Measurements from ENCODE around the gene DDX10.

DDX10 gene

GRCh38 chr11:108824545-108824944 lies 159.7 kb downstream of the DDX10 start:
- no peak for DNase-seq (ENCODE audit: low read depth)

- no peak for DNase-seq (ENCODE audit: low read depth)
Measured at GRCh38 chr11:108825381-108825780, 160.5 kb downstream of the DDX10 start.

GRCh38 chr11:108826136-108826535 lies 161.3 kb downstream of the DDX10 start:
- DNase-seq (ENCODE audit: low read depth): no peak

- DNase-seq (ENCODE audit: low read depth): no peak
Measured at GRCh38 chr11:108835624-108836023, 170.8 kb downstream of the DDX10 start.

GRCh38 chr11:108836541-108836940 lies 171.7 kb downstream of the DDX10 start:
- DNase-seq (ENCODE audit: low read depth): no peak

- DNase-seq (ENCODE audit: low read depth): no peak
Measured at GRCh38 chr11:108838102-108838791, 173.4 kb downstream of the DDX10 start.

- DNase-seq (ENCODE audit: low read depth): no peak
Measured at GRCh38 chr11:108838792-108839105, 173.9 kb downstream of the DDX10 start.

- DNase-seq (ENCODE audit: low read depth): no peak
Measured at GRCh38 chr11:108846009-108846408, 181.1 kb downstream of the DDX10 start.

GRCh38 chr11:108847298-108847990 lies 182.6 kb downstream of the DDX10 start:
- DNase-seq (ENCODE audit: low read depth): no peak

GRCh38 chr11:108851781-108852180 lies 186.9 kb downstream of the DDX10 start:
- DNase-seq (ENCODE audit: low read depth): no peak

- no peak for DNase-seq (ENCODE audit: low read depth)
Measured at GRCh38 chr11:108852701-108853100, 187.8 kb downstream of the DDX10 start.

- no peak for DNase-seq (ENCODE audit: low read depth)
Measured at GRCh38 chr11:108853151-108853550, 188.3 kb downstream of the DDX10 start.

- no peak for DNase-seq (ENCODE audit: low read depth)
Measured at GRCh38 chr11:108853864-108854263, 189.0 kb downstream of the DDX10 start.

GRCh38 chr11:108854346-108854745 lies 189.5 kb downstream of the DDX10 start:
- DNase-seq (ENCODE audit: low read depth): no peak

- no peak for DNase-seq (ENCODE audit: low read depth)
Measured at GRCh38 chr11:108857382-108857781, 192.5 kb downstream of the DDX10 start.

GRCh38 chr11:108858622-108859021 lies 193.8 kb downstream of the DDX10 start:
- DNase-seq (ENCODE audit: low read depth): no peak

- no peak for DNase-seq (ENCODE audit: low read depth)
Measured at GRCh38 chr11:108859510-108859909, 194.6 kb downstream of the DDX10 start.

GRCh38 chr11:108863528-108863927 lies 198.7 kb downstream of the DDX10 start:
- DNase-seq (ENCODE audit: low read depth): no peak

- no peak for DNase-seq (ENCODE audit: low read depth)
Measured at GRCh38 chr11:108865406-108865805, 200.5 kb downstream of the DDX10 start.

GRCh38 chr11:108866781-108867180 lies 201.9 kb downstream of the DDX10 start:
- no peak for DNase-seq (ENCODE audit: low read depth)

GRCh38 chr11:108870373-108871020 lies 205.6 kb downstream of the DDX10 start:
- DNase-seq (ENCODE audit: low read depth): no peak

GRCh38 chr11:108871152-108871551 lies 206.3 kb downstream of the DDX10 start:
- DNase-seq (ENCODE audit: low read depth): no peak

GRCh38 chr11:108871867-108872266 lies 207.0 kb downstream of the DDX10 start:
- DNase-seq (ENCODE audit: low read depth): no peak
